GM19397 (cell line): Measurements from ENCODE around the gene ZNF24.
A peak's percentile ranks its signal among the peaks of the same experiment; 100 is the strongest.

Experiments
- ATAC-seq: cut with Tn5 transposase; IDR thresholded peaks from one replicate; pipeline ENCODE4 v1.9.1; 2021; ENCODE audit warnings: mild to moderate bottlenecking, moderate library complexity; ENCODE audit not compliant: unreplicated experiment

Gene ZNF24

DNA sequence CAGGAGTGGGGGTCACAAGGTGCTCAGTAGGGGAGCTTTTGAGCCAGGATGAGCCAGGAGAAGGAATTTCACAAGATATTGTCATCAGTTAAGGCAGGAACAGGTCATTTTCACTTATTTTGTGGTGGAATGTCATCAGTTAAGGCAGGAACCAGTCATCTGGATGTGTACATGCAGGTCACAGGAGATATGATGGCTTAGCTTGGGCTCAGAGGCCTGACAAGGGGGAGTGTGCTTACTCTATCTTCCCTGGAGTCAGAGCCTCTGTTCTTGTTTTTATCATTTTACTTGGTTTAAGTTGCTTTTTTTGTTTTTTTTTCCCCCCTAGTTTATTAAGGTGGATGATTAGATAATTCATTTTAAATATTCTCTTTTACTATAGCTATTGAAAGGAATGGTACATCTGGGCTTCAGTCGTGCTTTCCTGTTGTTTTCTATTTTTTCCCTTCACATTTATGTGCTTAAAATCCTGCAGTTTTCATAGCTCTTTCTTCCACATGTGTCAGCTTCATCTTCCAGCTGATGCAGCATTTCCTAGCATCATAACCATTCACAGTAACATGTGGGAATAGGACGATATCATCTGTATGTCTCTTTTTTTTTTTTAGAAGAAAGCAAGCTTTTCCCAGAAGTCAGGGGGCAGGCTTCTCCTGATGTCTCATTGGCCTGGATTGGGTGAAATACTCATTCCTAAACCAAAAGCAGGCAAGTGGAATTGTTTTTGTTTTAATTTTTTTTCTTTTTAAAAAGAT lies 17.5 kb upstream of the ZNF24 start:
- ATAC-seq, result no peak

DNA sequence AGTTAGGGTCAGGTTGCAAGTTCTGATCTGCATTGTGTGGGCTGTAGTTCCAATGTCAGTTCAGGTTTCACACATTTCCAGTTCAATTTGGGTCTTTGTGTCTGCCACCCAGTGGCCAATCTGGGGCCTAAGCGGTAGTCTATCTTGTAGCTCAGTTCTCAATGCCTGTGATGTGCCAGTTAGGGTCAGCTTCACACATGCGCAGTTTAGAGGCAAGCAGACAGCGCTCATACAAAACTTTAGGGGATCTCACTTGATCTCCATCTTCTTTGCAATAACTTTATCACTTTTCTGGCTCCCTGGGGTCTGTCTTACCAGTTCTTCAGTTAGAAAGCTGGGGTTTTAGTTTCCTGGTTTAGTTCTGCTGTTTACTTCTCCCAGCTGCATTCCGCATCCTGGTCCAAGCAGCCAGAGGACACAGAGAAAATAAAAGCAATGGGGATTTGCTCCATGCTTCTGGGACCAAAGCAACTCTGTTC lies 11.0 kb upstream of the ZNF24 start:
- peak; percentile 99 for ATAC-seq

DNA sequence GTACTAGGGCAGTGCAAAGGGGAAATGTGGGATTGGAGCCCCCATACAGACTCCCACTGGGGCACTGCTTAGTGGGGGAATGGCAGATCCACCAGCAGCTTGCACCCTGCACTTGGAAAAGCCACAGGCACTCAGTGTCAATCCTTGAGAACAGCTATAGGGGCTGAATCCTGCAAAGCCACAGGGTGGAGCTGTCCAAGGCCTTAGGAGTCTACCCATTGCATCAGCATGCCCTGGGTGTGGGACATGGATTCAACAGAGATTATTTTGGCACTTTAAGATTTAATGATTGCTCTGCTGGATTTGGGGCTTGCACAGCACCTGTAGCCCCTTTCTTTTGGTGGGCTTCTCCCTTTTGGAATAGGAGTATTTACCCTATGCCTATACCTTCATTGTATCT lies 8.6 kb upstream of the ZNF24 start:
- no peak for ATAC-seq

DNA sequence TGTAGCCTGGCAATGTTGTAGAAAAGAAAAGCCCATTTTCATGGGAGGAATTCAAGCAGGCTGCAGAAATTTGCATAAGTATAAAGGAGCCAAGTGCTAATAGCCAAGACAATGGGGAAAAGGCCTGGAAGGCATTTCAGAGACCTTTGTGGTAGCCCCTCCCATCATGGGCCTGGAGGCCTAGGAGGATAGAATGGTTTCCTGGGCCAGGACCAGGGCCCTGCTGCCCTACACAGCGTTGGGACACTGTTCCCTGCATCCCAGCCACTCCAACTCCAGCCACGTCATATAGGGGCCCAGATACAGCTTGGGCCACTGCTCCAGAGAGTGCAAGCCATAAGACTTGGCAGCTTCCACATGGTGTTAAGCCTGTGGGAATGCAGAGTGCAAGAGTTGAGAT lies 8.1 kb upstream of the ZNF24 start:
- ATAC-seq, result no peak

DNA sequence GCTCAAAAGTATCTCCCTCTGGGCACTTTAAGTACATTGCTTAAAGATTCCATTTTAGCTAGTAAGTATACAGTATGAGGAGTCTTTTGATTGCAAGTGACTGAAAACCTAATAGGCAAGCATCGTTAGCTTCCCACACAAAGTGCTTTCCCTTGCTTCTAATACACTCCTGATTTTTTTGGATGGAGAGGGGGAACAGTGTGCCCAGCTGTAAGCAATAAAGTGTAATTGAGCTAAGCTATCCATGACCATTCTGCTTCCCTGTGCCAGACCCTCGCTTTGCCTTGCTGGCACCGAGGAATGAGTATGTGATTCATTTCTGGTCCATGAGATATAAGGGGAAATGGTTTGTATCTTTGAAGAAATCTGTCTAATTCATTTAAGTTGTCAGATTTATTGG lies 3.8 kb upstream of the ZNF24 start:
- no peak for ATAC-seq

DNA sequence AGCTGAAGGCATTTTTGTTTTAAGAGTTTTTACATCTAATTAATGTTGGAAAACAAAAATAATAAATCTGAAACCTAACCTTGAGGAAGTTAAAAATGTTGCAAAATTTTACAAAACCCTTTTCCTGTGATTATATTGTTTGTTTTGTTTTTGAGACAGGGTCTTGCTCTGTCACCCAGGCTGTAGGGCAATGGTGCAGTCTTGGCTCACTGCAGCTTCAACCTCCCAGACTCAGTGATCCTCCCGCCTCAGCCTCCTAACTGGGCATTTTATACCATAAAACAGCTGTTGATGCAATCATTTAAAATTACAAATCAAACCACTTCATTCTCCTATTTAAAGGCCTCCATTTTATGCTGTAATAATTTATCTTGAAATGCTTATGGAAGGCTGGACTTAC lies 1.7 kb upstream of the ZNF24 start:
- ATAC-seq, result no peak

DNA sequence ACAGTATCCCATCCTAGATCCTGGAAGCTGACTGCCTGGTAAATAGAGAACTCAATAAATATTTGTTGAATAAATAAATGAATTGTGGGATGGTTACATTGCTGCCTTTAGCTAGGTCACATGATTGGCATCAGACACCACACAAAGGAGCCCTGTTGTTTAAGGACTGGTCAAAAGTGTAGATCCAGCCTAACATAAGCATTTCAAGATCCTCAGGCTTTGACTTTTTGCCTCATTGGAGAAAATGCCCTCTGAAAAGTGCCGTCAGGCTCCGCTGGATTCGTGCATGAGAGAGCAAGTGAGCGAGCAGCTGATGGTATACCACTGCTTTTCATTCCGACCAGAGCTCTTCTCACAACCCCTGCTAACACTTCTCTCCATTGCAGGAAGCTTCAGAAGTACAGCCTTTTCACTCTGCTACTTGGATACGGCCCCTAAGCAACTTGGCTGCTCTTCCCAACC lies 1.3 kb upstream of the ZNF24 start:
- ATAC-seq, result no peak

DNA sequence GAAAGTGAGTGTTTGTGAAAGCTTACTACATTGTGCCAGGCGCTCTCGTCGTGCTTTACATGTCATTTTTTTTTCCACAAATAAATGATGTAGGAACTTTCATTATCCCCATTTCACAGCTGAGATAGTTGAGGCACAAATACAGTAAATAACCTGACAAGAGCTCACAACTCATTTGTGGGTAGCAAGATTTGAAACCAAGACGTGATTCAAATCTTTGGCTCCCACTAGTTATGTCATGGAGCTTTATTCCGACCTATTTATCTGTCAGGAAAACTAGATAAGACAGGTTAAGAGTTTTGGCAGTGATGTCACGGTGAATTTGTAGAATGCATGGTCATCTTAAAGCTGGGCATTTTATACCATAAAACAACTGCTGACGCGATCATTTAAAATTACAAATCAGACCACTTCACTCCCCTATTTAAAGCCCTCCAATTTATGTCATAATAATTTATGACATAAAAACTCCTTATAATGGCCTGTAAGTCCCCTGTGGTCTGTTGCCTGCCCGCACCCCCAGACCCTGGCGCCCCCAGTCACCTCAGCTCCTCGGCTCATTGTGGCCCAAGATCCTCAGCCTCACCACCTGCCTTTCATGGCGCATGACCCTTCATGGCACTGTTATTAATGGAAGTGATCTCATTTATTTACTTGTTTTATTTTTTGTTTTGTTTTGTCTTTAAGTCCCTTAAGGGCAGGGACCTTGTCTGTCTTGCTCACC lies 678 bp upstream of the ZNF24 start:
- peak; percentile 1 for ATAC-seq

DNA sequence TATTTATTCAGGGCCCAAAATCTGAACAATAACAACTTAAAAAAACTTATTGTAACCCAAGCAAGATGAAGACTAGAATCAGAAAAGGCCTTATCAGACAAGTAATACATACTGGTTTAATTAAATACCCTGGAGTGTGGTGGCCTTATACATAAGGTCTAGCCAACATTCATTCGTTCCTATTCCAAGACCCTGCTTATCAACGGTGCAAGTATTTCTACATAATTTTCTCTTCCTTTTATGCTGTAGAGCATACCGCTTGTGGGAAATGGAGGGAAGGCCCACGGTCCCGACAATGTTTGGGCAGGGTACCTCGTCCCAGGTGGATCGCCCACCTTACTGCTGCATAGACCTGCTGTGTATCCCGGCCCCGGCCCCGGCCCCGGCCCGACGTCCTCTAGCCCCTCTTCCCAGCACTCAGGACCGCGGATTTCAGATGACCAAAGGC lies 708 bp downstream of the ZNF24 start:
- no peak for ATAC-seq

DNA sequence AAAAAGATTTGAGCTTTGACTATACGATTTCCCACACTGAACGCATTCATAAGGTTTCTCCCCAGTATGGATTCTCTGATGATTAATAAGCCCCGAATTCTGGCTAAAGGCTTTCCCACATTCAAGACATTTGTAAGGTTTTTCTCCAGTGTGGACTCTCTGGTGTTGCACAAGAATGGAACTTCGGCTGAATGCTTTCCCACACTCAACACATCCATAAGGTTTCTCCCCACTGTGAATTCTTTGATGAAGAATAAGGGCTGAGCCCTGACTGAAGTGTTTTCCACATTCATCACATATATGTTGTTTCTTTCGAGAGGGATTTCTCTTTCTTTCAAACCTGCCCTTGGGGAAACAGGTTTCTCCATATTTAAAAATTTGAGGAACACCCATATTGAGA lies 6.9 kb downstream of the ZNF24 start:
- no peak for ATAC-seq

DNA sequence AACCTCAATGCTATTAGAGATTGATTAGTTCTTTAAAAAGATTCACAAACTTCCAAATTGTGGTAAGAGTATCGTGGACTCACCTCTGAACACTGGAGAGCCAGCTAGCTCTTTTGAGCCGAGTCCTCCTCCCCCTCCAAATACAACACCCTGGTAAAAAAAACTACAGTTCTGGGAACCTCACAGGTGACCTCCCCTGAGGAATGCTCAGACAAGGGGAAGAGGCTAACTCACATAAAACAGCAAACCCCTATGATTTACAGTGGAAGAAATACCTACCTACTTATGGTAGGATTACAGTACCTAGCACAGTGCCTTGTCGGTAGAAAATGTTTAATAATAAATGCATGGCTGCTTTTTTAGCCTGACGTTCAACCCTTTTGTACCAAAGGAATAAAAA lies 8.4 kb downstream of the ZNF24 start:
- no peak for ATAC-seq

DNA sequence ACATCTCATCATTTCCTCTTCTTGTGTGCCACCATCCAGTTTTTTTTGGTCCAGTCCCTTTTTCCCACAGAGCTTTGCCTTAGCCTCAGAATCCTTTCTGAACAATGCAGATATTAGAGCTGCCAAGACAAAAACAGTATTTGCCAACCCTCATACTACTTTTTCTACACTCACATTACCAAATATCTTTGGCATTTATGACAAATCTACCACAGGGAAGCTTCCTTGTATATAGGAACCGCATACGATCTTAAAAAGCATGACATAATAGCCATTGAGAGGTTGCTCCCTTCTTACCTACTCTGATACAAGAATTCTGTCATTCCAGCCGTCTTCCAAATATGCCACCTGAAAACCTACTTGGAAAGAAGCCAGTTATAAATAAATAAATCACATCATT lies 9.4 kb downstream of the ZNF24 start:
- no peak for ATAC-seq

DNA sequence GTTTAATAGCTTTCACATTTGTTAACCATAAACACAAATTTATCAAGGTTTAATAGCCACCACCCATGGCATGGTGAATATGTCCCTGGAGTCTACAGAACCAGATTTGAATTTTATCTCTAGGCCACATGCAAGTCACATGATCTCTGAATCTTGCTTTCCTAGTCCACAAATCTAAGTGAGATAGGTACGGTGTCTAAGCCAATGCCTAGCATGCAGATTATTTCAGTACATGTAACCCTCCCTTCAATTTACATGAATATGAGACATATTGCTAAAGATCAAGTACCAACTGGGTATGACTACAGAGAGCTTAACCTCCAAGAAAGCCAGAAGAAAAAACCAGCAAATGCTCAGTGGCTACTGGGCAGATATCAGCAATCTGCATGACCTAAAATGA lies 10.0 kb downstream of the ZNF24 start:
- no peak for ATAC-seq

DNA sequence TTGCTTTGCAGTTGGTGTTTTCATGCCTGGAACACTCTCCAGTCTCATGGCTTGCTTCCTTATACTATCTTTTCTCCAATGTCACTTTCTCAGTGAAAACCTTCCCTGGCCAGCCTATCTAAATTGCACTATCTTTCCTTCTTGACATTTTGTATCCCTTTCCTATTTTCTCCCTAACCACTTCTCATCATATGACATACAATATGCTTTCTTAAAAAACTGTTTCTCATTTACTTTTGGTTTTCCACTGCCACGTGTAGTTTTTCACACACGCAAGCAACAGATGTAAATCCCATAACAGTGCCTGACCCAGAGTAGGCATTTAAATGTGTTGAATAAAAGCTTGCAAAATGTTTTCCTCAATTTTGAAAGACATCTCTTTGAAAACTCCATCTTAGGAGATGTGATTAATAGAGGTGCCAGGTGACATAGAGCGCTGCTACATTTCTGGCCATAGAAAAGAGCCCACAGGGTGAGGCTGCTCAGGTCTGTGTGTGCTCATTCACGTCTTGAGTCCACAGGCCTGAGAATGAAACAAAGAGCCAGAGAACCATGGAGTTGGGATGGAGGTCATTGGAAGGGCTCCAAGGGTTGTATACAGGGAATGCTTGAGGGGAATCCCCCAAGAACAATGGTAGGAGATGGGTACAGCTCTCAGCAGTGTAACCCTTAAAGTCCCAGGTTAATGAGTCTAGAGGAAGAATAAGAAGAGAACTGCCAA lies 12.7 kb downstream of the ZNF24 start:
- no peak for ATAC-seq

DNA sequence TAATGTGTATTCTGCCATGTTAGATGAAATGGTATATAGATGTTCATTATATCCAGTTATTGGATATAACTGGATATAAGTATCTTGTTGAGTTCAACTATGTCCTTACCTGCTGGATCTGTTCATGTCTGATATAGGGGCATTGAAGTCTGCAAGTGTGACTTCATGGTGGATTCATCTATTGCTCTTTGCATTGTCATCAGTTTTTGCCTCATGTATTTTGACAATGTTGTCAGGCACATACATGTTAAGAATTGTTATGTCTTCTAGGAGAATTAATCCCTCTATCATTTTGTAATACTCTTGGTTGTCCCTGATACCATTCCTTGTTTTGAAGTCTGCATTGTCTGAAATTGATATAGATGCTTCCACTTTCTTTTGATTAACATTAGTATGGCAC lies 15.4 kb downstream of the ZNF24 start:
- no peak for ATAC-seq

DNA sequence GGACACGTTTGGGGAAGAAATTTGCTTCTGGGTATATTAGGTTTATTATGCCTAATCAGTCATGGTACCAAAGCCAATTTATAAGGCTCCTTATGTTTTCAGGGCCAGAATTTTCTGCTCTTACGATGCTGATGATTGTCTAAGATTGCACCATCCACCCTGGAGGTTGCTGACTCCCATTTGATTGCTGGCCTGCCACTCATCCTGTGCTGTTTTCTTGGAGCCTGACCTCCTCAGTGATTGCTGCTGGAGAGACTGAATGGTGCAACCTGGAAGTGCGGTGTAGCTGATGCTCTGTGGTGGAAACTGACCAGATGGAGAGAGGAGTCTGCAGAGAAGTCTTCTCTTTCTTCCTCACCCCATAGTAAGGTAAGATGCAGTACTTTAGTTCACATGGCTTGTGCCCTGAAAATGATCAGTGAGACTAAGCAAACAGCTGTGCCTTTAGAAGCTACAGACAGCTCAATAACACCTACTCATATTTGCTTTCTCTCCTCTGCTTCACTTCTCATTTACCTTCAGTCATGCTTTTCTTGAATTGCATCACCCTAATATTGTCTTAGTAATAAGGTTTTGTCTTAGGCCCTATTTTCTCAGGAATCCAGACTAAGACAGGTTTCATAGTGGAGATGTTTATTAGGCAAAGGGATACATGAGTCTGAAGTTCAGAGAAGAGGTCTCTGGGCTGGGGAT lies 17.4 kb downstream of the ZNF24 start:
- ATAC-seq, result no peak

DNA sequence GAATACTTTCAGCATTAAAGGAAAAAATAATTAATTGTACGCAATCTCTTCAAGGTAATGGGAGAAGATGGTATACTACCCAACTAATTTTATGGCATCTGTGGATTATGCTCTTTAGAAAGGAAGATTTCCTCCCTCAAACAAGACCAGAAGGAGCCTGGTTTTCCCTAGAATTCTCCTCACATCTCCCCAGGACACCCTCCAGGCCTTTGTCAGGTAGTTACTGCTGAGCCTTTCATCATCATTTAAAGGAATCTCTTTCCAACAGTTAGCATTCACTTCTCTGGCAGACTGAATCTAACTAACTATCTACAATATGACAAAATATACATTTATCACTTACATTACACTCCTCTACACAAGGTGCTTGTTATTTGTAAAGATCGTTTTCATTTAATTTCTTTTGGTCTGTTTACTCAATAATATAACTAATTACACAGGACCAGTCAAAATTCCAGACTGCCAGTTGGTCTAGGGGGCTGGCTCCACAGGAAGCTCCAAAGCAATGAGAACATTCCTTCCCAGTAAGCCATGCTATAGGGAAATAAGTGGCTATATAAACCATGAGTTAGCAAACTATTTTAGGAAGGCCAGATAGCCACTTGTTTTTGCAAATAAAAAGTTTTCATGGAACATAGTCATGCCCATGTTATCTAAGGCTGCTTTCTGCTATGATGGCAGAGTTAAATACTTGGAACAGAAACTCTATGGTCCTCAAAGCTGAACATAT lies 19.1 kb downstream of the ZNF24 start:
- ATAC-seq, result no peak

DNA sequence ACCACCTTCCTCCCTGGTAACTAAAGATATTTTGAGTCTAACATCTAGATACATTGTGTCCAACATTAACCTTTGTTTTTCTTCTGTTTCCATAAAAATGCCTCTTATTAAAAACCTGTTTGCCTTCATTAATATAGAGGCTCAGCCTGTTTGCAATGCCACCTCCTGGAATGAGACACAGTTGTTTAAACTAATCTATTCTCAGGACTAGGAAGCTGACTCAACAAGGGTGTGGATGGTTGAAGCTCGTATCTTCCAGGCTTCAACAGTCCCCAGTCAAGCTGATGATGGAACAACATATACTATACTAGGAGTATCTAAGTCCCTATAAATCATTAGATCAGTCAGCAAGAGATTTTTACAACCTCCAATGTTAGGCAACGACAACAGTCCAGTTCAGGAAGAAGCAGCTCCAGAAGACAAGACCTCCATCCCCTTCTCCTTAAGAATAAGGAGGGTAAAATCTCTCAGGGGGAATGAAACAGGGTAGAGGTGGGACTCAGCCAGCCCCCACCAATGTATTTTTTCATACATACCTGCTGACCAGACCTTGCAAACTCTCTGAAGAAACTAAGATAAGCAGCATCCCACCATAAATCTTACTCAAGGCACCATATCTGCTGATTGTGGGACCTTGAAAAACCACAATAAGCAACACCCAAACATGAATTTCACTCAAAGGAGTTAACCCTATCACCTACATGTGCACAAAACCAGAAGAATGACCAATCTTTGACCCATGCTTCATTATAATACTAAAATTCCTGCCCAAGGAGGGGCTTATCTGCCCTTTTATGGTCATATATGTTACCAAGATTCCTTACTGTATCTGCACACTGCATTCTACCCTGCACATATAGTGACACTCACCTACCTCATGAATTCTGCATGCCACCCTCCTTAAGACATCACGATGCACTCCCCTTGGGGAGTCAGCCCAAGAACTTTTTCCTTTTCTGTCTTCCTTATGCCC lies 21.4 kb downstream of the ZNF24 start:
- ATAC-seq, result no peak

DNA sequence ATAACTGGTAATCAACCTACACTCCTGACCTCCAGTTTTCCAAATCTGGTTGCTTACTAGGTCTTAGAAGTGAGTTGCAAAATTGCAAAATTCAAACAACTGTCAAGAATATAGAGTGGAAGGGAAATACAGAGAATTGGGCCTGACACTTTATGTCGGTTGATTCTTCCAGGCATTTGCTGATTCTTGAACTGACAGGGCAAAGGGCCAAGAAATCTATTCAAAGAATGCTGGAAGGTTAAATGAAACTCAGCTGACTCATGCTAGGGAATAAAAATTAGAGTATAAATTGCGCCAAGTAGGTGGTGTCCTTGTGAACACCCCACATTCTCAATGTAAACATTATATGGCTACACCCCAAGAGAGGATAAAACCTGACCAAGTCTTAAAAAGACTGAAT lies 32.7 kb downstream of the ZNF24 start:
- ATAC-seq, result no peak
